GM20431 (cell line): ENCODE measurements around the gene ADSS2.
"Not testable (repeated sequence)": the region's sequence is repeated elsewhere in the genome, so short reads cannot be mapped to it uniquely, and the experiment has no call there.

Source experiments
- in situ Hi-C: fragments of 300-500 bp; cut with MseI, MboI; formaldehyde crosslinking; loops from one replicate; pipeline ENCODE4 v1.15.0; 2020; ENCODE audit warnings: low sequenced_read_pairs; ENCODE audit not compliant: unreplicated experiment

The ADSS2 gene

DNA sequence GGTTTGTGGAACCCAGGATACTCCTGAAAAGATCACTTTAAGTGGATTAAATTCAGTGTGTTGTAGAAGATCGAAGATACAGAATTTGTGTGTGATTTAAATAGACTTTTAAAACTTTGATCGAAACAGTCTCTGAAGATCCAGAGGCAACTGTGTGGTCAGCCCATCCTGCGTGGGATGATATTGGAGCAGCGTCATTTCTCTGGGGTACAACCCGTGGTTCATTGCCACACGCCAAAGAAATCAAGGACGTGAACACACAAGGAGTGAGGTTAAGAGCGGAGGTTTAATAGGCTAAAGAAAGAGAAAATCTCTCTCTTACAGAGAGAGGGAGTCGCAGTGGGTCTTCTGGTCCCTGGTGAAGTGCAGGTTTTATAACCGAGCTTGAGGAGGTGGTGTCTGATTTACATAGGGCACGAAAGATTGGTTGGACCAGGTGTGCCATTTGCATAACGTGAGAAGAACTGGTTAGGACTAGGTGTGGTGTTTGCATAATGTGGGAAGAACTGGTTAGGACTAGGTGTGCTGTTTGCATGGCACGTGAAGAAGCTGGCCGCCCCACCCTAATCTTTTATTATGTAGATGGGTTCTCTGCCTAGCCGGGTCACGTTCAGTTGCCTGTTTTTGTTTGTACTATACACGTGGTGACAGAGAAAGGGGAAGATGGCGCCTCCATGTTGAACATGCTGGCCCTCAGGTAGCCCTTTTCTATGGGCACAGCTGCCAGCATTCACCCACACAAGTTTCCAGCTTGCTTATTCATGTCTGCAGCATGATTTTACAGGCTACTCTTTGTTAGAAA is 82.3 kb downstream of the ADSS2 start:
- in situ Hi-C loops = no loop called here

DNA sequence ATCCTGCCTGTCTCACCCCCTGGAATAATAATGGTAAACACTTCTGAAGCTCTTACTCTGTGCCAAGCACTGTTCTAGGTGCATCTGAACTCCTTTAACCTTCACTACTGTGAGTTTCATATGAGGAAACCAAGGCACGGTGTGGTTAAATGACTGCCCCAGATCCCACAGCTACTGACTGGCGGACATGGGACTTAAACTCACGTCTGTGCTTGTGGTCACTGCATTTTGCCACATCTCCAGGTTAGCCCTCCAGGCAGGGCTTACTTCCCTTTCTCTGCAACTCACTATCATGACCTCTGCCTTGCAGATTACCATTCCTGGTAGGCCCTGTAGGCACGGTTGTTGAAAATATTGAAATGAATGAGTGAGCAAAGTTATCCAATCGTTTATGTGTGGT is 83.4 kb downstream of the ADSS2 start:
- in situ Hi-C loops = no loop called here

DNA sequence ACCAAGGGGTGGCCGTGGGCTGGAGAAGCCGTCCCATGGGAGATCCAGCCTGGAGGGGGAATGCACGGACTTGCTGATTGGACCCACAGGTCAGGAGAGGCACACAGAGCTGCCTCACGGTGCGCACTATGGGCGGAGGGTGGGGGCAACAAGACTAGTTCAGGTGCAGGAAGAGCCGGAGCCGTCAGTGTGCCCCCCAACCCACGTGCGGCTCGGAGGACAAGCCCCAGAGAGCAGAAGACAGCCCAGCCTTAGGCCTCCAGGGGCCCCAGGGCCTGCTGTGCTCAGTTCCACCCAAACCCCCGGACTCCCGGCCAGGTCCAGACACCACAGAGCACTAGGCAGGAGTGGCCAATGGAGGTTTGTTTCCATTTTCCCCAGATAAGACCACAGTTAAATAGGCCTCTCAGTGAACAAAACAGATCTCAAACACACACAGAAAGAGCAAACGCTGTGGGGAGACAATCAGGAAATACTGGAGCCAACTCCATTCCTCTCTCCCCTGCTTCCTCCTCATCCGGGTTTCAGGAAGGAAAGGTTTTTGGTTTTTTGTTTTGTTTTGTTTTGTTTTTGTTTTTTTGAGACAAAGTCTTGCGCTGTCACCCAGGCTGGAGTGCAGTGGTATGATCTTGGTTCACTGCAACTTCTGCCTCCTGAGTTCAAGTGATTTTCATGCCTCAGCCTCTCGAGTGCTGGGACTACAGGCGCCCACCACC is 84.2 kb downstream of the ADSS2 start:
- in situ Hi-C loops = no loop called here

DNA sequence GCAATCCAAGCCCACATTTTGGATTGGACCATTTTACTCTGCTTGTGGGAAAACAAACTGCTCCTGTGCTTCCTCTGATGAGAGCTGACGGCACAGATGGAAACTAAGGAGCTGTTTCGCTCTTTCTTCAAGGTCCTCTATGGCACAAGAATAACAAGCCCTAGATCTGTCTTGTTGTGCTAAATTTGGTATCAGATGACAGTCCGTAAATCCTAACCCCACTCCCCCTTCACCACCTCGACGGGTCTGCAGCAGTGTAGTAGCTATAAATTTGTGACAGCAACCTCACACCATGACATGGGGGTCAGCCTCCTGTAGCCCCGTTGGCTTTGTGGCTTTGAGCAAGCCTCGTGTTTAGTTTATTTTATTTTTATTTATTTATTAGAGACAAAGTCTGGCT is 85.9 kb downstream of the ADSS2 start:
- in situ Hi-C loops = no loop called here

DNA sequence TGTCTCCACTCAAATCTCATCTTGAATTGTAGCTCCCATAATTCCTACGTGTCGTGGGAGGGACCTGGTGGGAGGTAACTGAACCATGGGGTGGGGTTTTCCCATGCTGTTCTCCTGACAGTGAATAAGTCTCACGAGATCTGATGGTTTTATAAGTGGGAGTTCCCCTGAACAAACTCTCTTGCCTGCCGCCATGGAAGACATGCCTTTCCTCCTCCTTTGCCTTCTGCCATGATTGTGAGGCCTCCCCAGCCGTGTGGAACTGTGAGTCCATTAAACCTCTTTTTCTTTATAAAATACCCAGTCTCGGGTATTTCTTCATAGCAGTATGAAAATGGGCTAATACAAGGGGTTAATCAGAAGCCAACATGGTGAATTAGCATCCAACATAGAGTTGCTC is 86.4 kb downstream of the ADSS2 start:
- in situ Hi-C loops = not testable (repeated sequence)

DNA sequence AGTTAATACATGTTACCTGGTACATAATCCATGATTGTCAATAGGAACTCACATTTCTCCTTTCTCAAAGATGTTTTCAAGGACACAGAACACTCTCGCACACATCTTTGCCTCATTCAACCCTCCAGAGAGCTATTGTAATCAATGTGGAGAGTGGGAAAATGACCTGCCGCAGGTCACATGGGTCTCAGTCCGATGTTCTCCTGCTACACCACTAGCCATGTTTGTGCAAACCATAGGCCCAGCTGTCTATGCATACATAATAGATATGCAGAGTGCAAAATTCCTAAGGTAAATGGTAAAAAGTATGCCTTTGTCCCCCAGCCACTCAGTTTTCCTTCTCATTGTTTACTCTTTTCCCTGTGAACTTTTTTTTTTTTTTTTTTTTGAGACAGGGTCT is 89.2 kb downstream of the ADSS2 start:
- in situ Hi-C loops = no loop called here

DNA sequence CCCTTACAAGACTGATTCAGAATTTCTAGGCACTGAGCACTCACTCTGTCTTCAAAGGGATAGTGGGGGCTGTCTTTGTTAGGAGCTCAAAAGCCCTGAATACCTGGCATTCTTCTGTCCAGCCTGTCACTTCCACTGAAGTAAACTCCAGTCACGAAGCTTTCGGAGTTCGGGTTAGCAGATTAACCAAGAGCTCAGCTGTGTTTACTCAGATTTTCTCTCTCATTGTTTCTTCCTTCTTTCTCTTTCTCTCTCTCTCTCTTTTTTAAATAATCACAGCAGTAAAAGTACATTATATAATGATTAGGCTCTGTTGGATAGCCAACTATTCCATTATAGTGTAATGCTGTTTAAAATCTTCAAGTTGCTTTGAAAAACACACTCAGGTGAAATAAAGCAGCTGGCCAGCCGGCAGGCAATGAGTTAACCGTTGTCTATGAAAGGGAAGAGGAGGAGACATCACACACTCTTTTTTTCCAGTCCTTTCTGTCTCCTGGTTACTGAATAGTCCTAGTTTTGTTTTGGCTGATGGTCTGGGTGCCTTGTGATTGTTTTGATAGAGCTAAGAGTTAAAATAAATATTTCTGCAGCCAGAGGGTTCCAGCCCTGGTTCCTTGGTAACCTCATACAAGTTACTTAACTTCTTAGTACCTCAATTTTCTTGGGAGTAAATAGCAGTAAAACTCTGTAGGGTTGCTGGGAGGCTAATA is 89.8 kb downstream of the ADSS2 start:
- in situ Hi-C loops = no loop called here
